CD4-positive, alpha-beta memory T cell (primary cell): ENCODE results near the gene HTR3C. TPM values are rescaled to one million over a fixed set of nuclear protein-coding genes. Genes with fewer than 3 reads are reported as not detected.
"Not testable (repeated sequence)": the region's sequence is repeated elsewhere in the genome, so short reads cannot be mapped to it uniquely, and the experiment has no call there.

Experiments used
- CTCF ChIA-PET: fragments of 350-600 bp; sonication (Branson Sonifier 250); formaldehyde crosslinking; loops from one replicate; lab custom pipeline; 2021; ENCODE audit warnings: inconsistent platforms; ENCODE audit not compliant: partially characterized antibody; lab: Charles Lee
- POLR2A ChIA-PET: fragments of 350-600 bp; sonication (Branson Sonifier 250); formaldehyde crosslinking; loops from one replicate; lab custom pipeline; 2021; ENCODE audit not compliant: partially characterized antibody; lab: Charles Lee
- DNase-seq, 5 donors: peaks; one replicate each; pipeline versions ENCODE4 v3.0.0 to v3.0.0-alpha.2; 2020 to 2022; ENCODE audit warnings: mixed read lengths in 1 of 5
- H3K27ac ChIP-seq: one replicate; pipeline ENCODE4 v1.7.0; 2013; ENCODE audit warnings: low read depth, low read length
- H3K27me3 ChIP-seq: 2 replicates; pipeline ENCODE4 v1.7.0; 2013; ENCODE audit warnings: mild to moderate bottlenecking, low read length, moderate library complexity; ENCODE audit not compliant: insufficient read depth
- H3K36me3 ChIP-seq: 2 replicates; pipeline ENCODE4 v1.7.0; 2013; ENCODE audit warnings: mild to moderate bottlenecking, low read length, moderate library complexity; ENCODE audit not compliant: insufficient read depth
- H3K4me1 ChIP-seq: 2 replicates; pipeline ENCODE4 v1.7.0; 2013; ENCODE audit warnings: mild to moderate bottlenecking, low read length, moderate library complexity; ENCODE audit not compliant: insufficient read depth
- H3K4me3 ChIP-seq, 2 donors: one replicate each; pipeline ENCODE4 v1.7.0; 2013; ENCODE audit warnings: low read length in 2 of 2, mild to moderate bottlenecking in 1 of 2
- H3K9me3 ChIP-seq, 2 donors: one replicate each; pipeline ENCODE4 v1.7.0; 2013; ENCODE audit warnings: low read length in 2 of 2, control low read depth in 1 of 2; ENCODE audit not compliant: control insufficient read depth in 1 of 2
- H3K27ac Mint-ChIP-seq, 7 donors: one replicate each; pipeline ENCODE4 v1.8.0; 2020 to 2021; ENCODE audit warnings: mixed read lengths in 7 of 7, mild to moderate bottlenecking in 6 of 7, inconsistent platforms in 3 of 7, moderate library complexity in 3 of 7
- H3K27me3 Mint-ChIP-seq, 2 donors: one replicate each; pipeline ENCODE4 v1.8.0; 2020 to 2021; ENCODE audit warnings: mixed read lengths in 2 of 2
- H3K36me3 Mint-ChIP-seq, 2 donors: one replicate each; pipeline ENCODE4 v1.8.0; 2020 to 2021; ENCODE audit warnings: mixed read lengths in 2 of 2, inconsistent platforms in 1 of 2, mild to moderate bottlenecking in 1 of 2
- H3K4me1 Mint-ChIP-seq, 4 donors: one replicate each; pipeline ENCODE4 v1.8.0; 2020 to 2021; ENCODE audit warnings: mixed read lengths in 4 of 4, mild to moderate bottlenecking in 1 of 4
- H3K4me3 Mint-ChIP-seq, 8 donors: one replicate each; pipeline ENCODE4 v1.8.0; 2020 to 2021; ENCODE audit warnings: mixed read lengths in 8 of 8, mild to moderate bottlenecking in 7 of 8, moderate library complexity in 6 of 8, inconsistent platforms in 3 of 8
- H3K9me3 Mint-ChIP-seq, 8 donors: one replicate each; pipeline ENCODE4 v1.8.0; 2020 to 2021; ENCODE audit warnings: mixed read lengths in 8 of 8, mild to moderate bottlenecking in 5 of 8, inconsistent platforms in 3 of 8, moderate library complexity in 1 of 8
- intact Hi-C: fragments of 100-400 bp; cut with micrococcal nuclease; formaldehyde crosslinking; loops from one replicate; pipeline ENCODE4 v1.15.1; 2023
- polyA plus RNA-seq, 2 donors: library from polyadenylated mRNA; unstranded; fragments of 300-500 nt; fragmentation: Illumina TruSeq; gene quantifications; one replicate each; pipeline ENCODE4 v1.2.3, GENCODE V29; 2021
- total RNA-seq, 2 experiments: library from RNA; stranded (reverse); gene quantifications; one replicate each; pipeline ENCODE4 v1.2.3, GENCODE V29; 2021

The HTR3C gene
- total and polyA plus RNA-seq, 4 experiments from 2014 or later: not detected

GRCh38 chr3:184017672-184018423, 35.0 kb upstream of the HTR3C start, which contains the start of gene ABCC5:
TSS of gene ABCC5 (minus strand) at chr3:184017884. CDS start at chr3:184014392, 3,492 bp downstream.
- ChIA-PET CTCF (interaction anchor here (0.6 to 6.2 kb wide), 15 partner anchors 11 to 353 kb away, joined by 3 to 36 read pairs (median 4); partner anchors contain the start of genes EIF2B5 and PARL), POLR2A (interaction anchor here (0.7 to 1.0 kb wide), 4 partner anchors 10 to 134 kb away, joined by 3 to 4 read pairs (median 3); no protein-coding TSS in a partner anchor)
- Mint-ChIP-seq H3K36me3 (peaks cover 8 to 14% of the 10 kb centered on the region in 2 donors), H3K27ac (peak within 1 kb of the TSS; percentile 90 to 96 (median 93)), H3K4me3 (peak within 1 kb of the TSS; percentile 98 to 100 (median 100)), H3K4me1 (peaks cover 16 to 35% (median 24%) of the 10 kb centered on the region in 4 donors), H3K27me3 (peaks cover 6 to 8% of the 10 kb centered on the region in 2 donors), H3K9me3 (peaks cover 0 to 2% (median 0%) of the 10 kb centered on the region in 8 donors)
- peak within 1 kb of the TSS; percentile 43 for H3K27ac ChIP-seq
- no peaks in the 10 kb centered on the region for H3K36me3 ChIP-seq
- peak within 1 kb of the TSS; percentile 93 to 96 for H3K4me3 ChIP-seq
- H3K27me3 ChIP-seq: no peaks in the 10 kb centered on the region
- peak; percentile 79 to 84 (median 82) for DNase-seq
- no peaks in the 10 kb centered on the region for H3K9me3 ChIP-seq
- intact Hi-C loops: loop anchor here (1.0 to 5.0 kb wide), 6 partner anchors 117 to 281 kb away; partner anchors contain the start of genes ABCF3, ALG3, AP2M1 and EEF1AKMT4
- H3K4me1 ChIP-seq: peaks cover 17% of the 10 kb centered on the region

GRCh38 chr3:184018424-184018973, 34.3 kb upstream of the HTR3C start:
- Histone ChIP-seq H3K36me3 (no peaks in the 10 kb centered on the region), H3K4me3 (peak overlapping the region; percentile 93 to 96), H3K27ac (peak overlapping the region; percentile 43), H3K9me3 (no peaks in the 10 kb centered on the region), H3K4me1 (peaks cover 17% of the 10 kb centered on the region), H3K27me3 (no peaks in the 10 kb centered on the region)
- no peak for DNase-seq
- peaks cover 8 to 10% of the 10 kb centered on the region in 2 donors for H3K27me3 Mint-ChIP-seq
- peak overlapping the region; percentile 98 to 100 (median 100) for H3K4me3 Mint-ChIP-seq
- ChIA-PET POLR2A (interaction anchor here (1.0 kb wide), 2 partner anchors 39 to 134 kb away, joined by 3 read pairs; no protein-coding TSS in a partner anchor), CTCF (interaction anchor here (0.8 to 6.2 kb wide), 11 partner anchors 11 to 352 kb away, joined by 3 to 36 read pairs (median 4); partner anchors contain the start of genes EIF2B5 and PARL)
- peak overlapping the region in 5 of 7 donors; percentile 60 to 93 (median 91) for H3K27ac Mint-ChIP-seq
- H3K36me3 Mint-ChIP-seq: peaks cover 6 to 12% of the 10 kb centered on the region in 2 donors
- intact Hi-C loops: loop anchor here (5.0 kb wide), 2 partner anchors 169 to 229 kb away; partner anchors contain the start of genes ABCF3, ALG3 and EEF1AKMT4
- no peaks in the 10 kb centered on the region for H3K9me3 Mint-ChIP-seq
- peaks cover 16 to 35% (median 24%) of the 10 kb centered on the region in 4 donors for H3K4me1 Mint-ChIP-seq

- no peak overlapping the region for H3K4me3 ChIP-seq
- no peak for DNase-seq
- Mint-ChIP-seq H3K4me3 (no peak overlapping the region), H3K27ac (peak overlapping the region in 1 of 7 donors; percentile 15), H3K9me3 (no peaks in the 10 kb centered on the region), H3K4me1 (peaks cover 5 to 13% (median 9%) of the 10 kb centered on the region in 4 donors), H3K36me3 (peaks cover 0 to 10% of the 10 kb centered on the region in 2 donors), H3K27me3 (peaks cover 8 to 10% of the 10 kb centered on the region in 2 donors)
- no peaks in the 10 kb centered on the region for H3K36me3 ChIP-seq
- H3K9me3 ChIP-seq: no peaks in the 10 kb centered on the region
- peaks cover 6% of the 10 kb centered on the region for H3K4me1 ChIP-seq
- ChIA-PET CTCF (no interaction called here), POLR2A (no interaction called here)
- H3K27me3 ChIP-seq: no peaks in the 10 kb centered on the region
- intact Hi-C loops: no loop called here
- no peak overlapping the region for H3K27ac ChIP-seq
Observed at GRCh38 chr3:184022323-184022722, 30.5 kb upstream of the HTR3C start.

- H3K4me1 ChIP-seq, H3K9me3 Mint-ChIP-seq, H3K27me3 ChIP-seq, H3K9me3 ChIP-seq, H3K36me3 ChIP-seq, POLR2A ChIA-PET, H3K36me3 Mint-ChIP-seq, H3K4me3 Mint-ChIP-seq, H3K4me3 ChIP-seq, CTCF ChIA-PET, H3K27ac ChIP-seq, intact Hi-C loops, H3K4me1 Mint-ChIP-seq, H3K27ac Mint-ChIP-seq, DNase-seq: not testable (repeated sequence)
- H3K27me3 Mint-ChIP-seq: peaks cover 5 to 16% of the 10 kb centered on the region in 2 donors
Observed at GRCh38 chr3:184025256-184025655, 27.6 kb upstream of the HTR3C start.

- H3K27me3 Mint-ChIP-seq, H3K4me1 Mint-ChIP-seq, H3K27ac ChIP-seq, H3K4me3 Mint-ChIP-seq, DNase-seq, H3K27me3 ChIP-seq, H3K36me3 Mint-ChIP-seq, H3K9me3 ChIP-seq, CTCF ChIA-PET, H3K36me3 ChIP-seq, H3K9me3 Mint-ChIP-seq, H3K27ac Mint-ChIP-seq, H3K4me3 ChIP-seq, H3K4me1 ChIP-seq, POLR2A ChIA-PET, intact Hi-C loops: not testable (repeated sequence)
Observed at GRCh38 chr3:184028275-184028890, 24.5 kb upstream of the HTR3C start.

- Mint-ChIP-seq H3K27ac (peak overlapping the region in 1 of 7 donors; percentile 12), H3K9me3 (no peaks in the 10 kb centered on the region), H3K4me3 (no peak overlapping the region), H3K27me3 (peaks cover 0 to 6% of the 10 kb centered on the region in 2 donors), H3K36me3 (no peaks in the 10 kb centered on the region), H3K4me1 (no peaks in the 10 kb centered on the region)
- Histone ChIP-seq H3K4me1 (no peaks in the 10 kb centered on the region), H3K9me3 (no peaks in the 10 kb centered on the region), H3K36me3 (no peaks in the 10 kb centered on the region), H3K27me3 (no peaks in the 10 kb centered on the region), H3K4me3 (no peak overlapping the region), H3K27ac (no peak overlapping the region)
- DNase-seq: no peak
- CTCF ChIA-PET: no interaction called here
- intact Hi-C loops: no loop called here
- POLR2A ChIA-PET: no interaction called here
Observed at GRCh38 chr3:184029443-184029842, 23.4 kb upstream of the HTR3C start.

GRCh38 chr3:184030536-184030935, 22.3 kb upstream of the HTR3C start:
- no peak overlapping the region for H3K4me3 ChIP-seq
- no peaks in the 10 kb centered on the region for H3K4me1 Mint-ChIP-seq
- H3K9me3 Mint-ChIP-seq: no peaks in the 10 kb centered on the region
- ChIA-PET POLR2A (no interaction called here), CTCF (no interaction called here)
- no peak overlapping the region for H3K27ac ChIP-seq
- intact Hi-C loops: no loop called here
- no peak overlapping the region for H3K27ac Mint-ChIP-seq
- no peaks in the 10 kb centered on the region for H3K36me3 Mint-ChIP-seq
- no peaks in the 10 kb centered on the region for H3K36me3 ChIP-seq
- H3K27me3 ChIP-seq: no peaks in the 10 kb centered on the region
- H3K4me1 ChIP-seq: no peaks in the 10 kb centered on the region
- peaks cover 0 to 6% of the 10 kb centered on the region in 2 donors for H3K27me3 Mint-ChIP-seq
- no peak for DNase-seq
- H3K9me3 ChIP-seq: no peaks in the 10 kb centered on the region
- H3K4me3 Mint-ChIP-seq: no peak overlapping the region
